AG20443 (cell line): Measurements from ENCODE around the gene LIG4.
"Not testable (repeated sequence)": the region's sequence is repeated elsewhere in the genome, so short reads cannot be mapped to it uniquely, and the experiment has no call there.

ENCODE experiments used
- DNase-seq: peaks from one replicate; pipeline ENCODE4 v3.0.0; 2012; ENCODE audit warnings: low spot score, mixed read lengths

Gene LIG4

GRCh38 chr13:108215436-108215835 is at the start of gene LIG4:
Gene LIG4, minus strand, starts transcription at chr13:108215536. Its CDS starts 4,268 bp downstream, at chr13:108211268.
- peak; percentile 98 for DNase-seq

GRCh38 chr13:108263621-108264355 is 48.5 kb upstream of the LIG4 start:
- no peak for DNase-seq

GRCh38 chr13:108257248-108257647 is 41.9 kb upstream of the LIG4 start:
- DNase-seq, result no peak

GRCh38 chr13:108249150-108249549 is 33.8 kb upstream of the LIG4 start:
- DNase-seq, result no peak

- DNase-seq, result no peak
Observed at GRCh38 chr13:108230377-108230776, 15.0 kb upstream of the LIG4 start.

GRCh38 chr13:108227651-108228272 is 12.4 kb upstream of the LIG4 start:
- DNase-seq, result peak; percentile 22

GRCh38 chr13:108226184-108226583 is 10.8 kb upstream of the LIG4 start:
- no peak for DNase-seq

- no peak for DNase-seq
Observed at GRCh38 chr13:108225440-108225839, 10.1 kb upstream of the LIG4 start.

- no peak for DNase-seq
Observed at GRCh38 chr13:108223687-108224503, 8.6 kb upstream of the LIG4 start.

GRCh38 chr13:108220041-108220440 is 4.7 kb upstream of the LIG4 start:
- no peak for DNase-seq

- DNase-seq, result peak; percentile 97
Observed at GRCh38 chr13:108218044-108218974, 3.0 kb upstream of the LIG4 start, which contains the start of gene ABHD13. Gene ABHD13, plus strand, starts transcription at chr13:108218392. Its CDS starts 10,827 bp downstream, at chr13:108229219.

- DNase-seq, result not testable (repeated sequence)
Observed at GRCh38 chr13:108217307-108218043, 2.1 kb upstream of the LIG4 start.

GRCh38 chr13:108214441-108215271 is 680 bp downstream of the LIG4 start:
- DNase-seq, result peak; percentile 18

GRCh38 chr13:108213946-108214345 is 1.4 kb downstream of the LIG4 start:
- no peak for DNase-seq

GRCh38 chr13:108212886-108213285 is 2.5 kb downstream of the LIG4 start:
- no peak for DNase-seq

GRCh38 chr13:108210551-108210950 is 4.8 kb downstream of the LIG4 start:
- no peak for DNase-seq

GRCh38 chr13:108200781-108201398 is 14.4 kb downstream of the LIG4 start:
- DNase-seq, result no peak

- DNase-seq, result no peak
Observed at GRCh38 chr13:108195861-108196260, 19.5 kb downstream of the LIG4 start.

- DNase-seq, result no peak
Observed at GRCh38 chr13:108195146-108195545, 20.2 kb downstream of the LIG4 start.
